GM19043 (cell line): Measurements from ENCODE around the gene CD48.
A peak's percentile ranks its signal among the peaks of the same experiment; 100 is the strongest.
"Not testable (repeated sequence)": the region's sequence is repeated elsewhere in the genome, so short reads cannot be mapped to it uniquely, and the experiment has no call there.

Experiments used
- ATAC-seq: cut with Tn5 transposase; IDR thresholded peaks from one replicate; pipeline ENCODE4 v1.9.1; 2021; ENCODE audit warnings: low read depth; ENCODE audit not compliant: unreplicated experiment

CD48 gene

DNA sequence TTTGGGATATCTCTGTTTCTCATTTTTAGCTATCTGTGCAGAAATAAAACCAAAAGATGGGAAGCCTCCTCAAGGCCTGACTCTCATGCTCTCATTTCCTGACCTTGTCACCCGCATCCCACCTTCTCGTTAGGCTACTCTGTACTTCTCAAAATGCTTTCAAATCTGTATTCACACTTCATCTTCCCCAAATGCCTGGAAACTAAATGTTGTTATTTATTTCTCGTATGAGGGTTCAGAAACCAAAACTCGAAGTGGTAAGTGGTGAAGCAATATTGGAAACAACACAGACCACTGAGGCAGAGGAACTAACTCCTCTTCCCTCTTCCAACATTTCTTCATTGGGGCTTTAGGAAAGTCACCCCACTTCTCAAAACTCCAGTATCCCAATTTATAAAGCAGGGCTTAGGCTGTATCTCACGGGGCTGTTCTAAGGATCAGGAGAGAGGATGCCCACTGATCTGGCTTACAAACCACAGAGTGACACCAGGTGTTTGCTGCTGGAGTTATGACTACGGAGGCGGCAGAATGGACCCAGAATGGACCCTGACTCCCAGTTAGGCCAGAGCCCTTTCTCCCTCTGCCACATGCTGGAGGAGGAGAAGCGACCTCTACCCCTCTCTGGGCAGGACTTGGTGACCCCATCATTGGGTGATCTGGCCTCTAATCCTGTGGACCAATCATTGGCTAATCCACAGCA, 31.0 kb upstream of the CD48 start:
- ATAC-seq = no peak

DNA sequence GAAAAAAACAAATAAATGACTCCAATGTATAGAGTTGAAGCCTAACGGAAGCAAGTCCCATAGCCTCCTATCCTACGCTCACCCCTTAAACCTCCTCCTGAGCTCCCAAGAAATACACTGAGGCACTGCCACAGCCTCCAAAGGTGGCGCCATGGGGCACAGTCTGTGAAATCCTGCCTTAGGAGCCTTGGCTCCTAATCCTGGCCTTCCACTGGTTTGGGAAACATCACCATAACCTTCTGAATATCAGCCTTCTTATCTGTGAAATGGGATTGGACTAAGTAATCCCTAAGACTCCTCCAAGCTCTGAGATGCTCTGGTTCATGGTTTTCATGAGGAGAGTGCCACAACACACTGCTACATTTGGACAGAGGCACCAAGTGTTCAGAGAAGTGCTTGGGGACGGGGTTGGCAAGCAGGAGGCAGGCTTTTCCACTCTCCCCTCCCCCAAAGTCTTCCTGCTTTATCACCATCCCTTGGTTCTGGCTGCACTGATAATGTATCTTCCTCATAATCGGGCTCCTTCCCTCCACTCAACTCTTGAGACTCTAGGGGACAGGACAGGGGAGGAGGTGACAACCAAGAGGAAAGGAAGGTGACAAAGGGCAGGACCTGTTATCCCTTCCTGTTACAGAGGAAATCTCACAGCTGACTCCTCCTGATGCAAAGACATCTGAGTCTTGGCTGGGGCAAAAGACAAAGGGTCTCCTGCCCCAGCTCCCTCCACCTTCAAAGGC, 30.2 kb upstream of the CD48 start:
- ATAC-seq = no peak

DNA sequence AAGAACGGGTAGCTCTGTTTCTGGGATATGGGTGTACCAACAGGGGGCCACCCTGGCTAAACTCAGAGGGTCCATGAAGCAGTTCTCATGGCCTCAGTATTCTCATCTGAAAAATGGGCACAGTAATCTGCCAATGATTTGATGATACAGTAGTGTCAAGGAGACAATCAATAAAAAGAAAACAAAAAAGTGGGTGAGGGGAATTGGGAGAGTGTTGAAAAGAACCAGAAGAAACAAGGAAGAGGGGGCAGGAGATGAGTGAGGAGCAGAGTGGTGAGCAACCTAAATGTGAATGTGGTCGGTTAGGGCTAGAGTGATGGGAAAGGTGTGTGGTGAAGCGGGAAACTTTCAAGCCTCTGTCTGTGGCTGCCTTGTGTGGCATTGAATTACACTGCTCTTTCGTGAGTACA, 29.5 kb upstream of the CD48 start:
- ATAC-seq = no peak

DNA sequence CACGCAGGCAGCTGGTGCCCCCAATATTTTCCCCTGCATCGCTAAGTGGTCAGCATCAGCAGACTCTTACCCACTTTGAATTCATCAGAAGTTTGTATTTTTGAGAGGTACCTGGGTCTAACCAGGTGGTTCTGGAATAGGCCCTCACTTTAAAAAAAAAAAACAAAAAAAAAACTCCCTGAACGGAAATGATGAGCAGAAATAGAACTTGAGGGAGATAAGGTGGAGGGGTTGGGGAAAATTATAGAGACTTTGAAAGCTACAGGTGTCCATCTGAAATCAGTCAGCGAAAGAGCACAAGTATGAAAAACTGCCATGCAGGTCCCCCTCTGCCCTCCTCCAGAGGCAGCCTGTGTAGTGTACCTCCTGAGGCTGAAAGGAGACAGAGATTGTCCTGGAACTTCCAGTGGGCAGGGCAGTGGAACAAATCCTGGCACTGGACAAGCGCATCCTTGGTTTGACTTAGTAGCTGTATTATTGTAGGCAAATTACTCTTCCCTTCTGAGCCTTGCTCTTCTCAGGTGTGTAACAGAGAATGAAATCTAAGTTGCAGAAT, 28.6 kb upstream of the CD48 start:
- no peak for ATAC-seq

DNA sequence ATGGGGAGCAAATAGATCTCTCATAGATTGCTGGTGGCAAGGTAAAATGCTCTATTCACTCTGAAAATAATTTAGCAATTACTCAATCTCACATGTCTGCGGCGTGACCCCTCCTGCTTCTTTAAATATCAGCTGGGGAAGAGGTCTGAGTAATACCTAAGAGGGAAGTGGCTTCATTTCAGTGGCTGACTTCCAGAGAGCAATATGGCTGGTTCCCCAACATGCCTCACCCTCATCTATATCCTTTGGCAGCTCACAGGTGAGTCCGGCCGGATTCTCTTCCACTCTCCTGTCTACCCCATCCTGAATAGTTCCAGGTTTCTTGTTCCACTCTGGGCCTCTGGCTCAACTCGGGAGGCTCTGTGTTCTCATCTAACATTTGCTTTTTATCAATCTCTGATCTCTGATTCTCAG, 27.5 kb upstream of the CD48 start, which contains the start of gene SLAMF7:
Gene SLAMF7, plus strand, starts transcription at position 150 of the 414 bp plus-strand sequence. Its CDS starts 55 bp downstream, at position 205.
- ATAC-seq = peak; percentile 59

- ATAC-seq = no peak
Observed at GRCh38 chr1:160738271-160738670, 26.6 kb upstream of the CD48 start.

- ATAC-seq = no peak
Observed at GRCh38 chr1:160734301-160734700, 22.7 kb upstream of the CD48 start.

GRCh38 chr1:160733898-160734297, 22.3 kb upstream of the CD48 start:
- no peak for ATAC-seq

GRCh38 chr1:160731990-160732389, 20.4 kb upstream of the CD48 start:
- ATAC-seq = no peak

DNA sequence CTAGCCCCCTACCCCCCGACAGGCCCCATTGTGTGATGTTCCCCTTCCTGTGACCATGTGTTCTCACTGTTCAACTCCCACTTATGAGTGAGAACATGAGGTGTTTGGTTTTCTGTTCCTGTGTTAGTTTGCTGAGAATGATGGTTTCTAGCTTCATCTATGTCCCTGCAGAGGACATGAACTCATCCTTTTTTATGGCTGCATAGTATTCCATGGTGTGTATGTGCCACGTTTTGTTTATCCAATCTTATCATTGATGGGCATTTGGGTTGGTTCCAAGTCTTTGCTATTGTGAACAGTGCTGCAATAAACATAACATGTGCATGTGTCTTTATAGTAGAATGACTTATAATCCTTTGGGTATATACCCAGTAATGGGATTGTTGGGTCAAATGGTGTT, 19.9 kb upstream of the CD48 start:
- ATAC-seq = not testable (repeated sequence)

GRCh38 chr1:160727316-160727640, 15.7 kb upstream of the CD48 start:
- no peak for ATAC-seq

GRCh38 chr1:160726498-160727315, 15.1 kb upstream of the CD48 start:
- no peak for ATAC-seq

DNA sequence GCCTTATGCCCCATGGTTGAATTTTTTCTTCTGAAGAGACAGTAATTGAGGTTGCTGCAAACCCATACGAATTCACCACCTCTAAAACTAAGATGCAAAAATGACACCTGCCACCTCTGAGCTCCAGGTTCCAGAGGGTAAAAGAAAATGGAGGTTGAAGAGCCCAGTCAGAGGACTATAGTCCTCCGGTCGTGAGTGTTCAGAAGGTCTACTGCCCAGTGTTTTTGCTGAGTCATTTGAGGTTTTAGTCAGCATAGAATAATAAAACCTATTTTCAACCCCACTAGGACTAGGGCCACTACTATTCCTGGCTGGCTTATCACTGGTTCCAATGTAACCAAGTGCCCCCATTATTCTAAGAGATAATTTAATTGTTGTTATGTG, 14.5 kb upstream of the CD48 start:
- ATAC-seq = no peak

DNA sequence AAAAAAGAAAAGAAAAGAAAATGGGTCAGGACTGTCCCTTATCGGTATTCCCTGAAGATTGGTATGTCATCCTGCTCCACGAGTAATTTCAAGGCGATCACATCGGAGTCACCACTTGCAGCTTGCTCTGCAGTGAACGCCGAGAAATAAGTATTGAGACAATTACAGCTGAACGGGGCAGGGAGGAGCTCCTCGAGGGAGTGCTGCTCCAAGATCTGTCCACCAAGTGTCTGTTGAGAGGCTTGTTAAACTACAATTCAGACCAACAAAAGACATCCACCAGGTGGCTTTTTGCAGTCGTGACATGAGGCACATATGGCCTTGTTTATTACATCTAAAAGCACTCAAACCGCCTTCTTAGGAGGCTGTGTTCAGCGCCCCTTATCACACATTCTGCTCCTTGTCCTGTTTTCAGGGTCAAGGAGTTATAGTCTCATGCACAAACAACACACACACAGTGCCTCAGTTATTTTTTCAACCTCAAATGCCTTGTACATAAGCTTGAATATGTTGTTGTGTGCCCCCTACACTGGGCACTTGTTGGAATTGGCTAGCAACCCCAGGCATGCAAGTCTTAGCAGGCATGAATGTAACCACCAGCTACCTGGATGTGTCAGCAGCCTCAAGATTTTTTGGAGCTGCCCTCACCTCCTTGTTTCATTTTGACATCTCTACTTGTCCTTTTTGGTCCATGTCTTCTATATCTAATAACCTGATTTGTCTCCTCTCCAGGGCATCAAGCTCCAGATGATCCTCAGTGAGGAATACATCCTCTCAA, 13.0 kb upstream of the CD48 start:
- no peak for ATAC-seq

DNA sequence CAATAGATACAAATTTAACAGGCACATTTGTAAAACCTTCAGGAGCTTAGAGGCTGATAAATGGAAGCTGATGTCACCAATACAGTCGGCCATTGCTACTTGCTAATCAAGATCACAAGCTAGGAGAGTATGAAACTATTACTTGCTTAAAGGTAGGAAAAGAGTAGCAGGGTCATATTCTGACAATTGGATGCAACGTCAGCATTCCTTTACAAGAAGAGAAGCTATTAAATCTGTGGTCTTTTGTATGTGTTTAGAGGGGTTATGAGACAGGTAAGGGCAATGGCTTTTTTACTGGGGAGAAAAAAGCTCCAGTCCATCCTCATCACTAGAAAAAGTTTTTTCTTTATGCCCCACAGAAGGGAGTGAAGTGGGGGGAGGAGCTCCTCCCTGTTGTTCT, 11.7 kb upstream of the CD48 start:
- ATAC-seq = no peak

DNA sequence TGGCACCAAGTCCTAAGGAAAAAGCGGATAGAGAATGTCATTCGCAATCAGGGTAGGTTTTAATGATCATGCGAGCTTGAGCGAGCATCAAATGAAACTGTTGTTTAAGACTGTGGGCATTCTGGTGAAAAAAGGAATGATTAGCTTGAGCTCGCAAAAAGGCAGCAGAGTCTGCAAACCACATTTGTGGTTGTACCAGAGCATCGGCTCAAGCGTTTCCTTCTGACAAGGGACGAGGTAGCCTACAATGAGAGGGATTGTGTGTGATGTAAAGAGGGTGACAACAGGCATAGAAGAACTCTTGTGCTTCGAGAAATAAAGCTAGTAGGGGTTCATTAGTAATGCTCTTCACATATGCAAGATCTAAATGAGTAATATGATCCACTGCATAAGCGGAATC, 11.1 kb upstream of the CD48 start:
- ATAC-seq = no peak

DNA sequence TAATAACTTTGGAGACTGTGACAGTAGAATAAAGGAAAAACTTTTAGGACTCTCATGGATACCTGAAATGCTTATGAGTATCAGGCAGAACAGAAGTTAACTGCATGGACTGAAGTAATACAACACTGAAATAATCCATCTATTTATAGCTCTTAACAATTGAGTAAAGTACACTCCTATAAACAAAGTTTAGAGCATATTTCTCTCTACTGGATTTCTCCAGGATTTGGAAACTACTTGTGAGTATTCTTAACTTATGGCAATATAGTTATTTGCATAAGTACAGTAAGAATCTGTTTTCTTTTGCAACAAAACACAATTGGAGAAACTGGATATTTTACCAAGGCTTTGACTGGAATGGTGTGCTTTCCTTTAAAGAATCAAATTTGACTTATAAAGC, 9.9 kb upstream of the CD48 start:
- no peak for ATAC-seq

- no peak for ATAC-seq
Observed at GRCh38 chr1:160720356-160721085, 8.9 kb upstream of the CD48 start.

GRCh38 chr1:160718210-160718609, 6.6 kb upstream of the CD48 start:
- no peak for ATAC-seq

GRCh38 chr1:160717306-160717705, 5.7 kb upstream of the CD48 start:
- no peak for ATAC-seq
